Small intestine (tissue), 7 donors: ENCODE measurements around the gene DNASE1. TPM values are rescaled to one million over a fixed set of nuclear protein-coding genes. Genes with fewer than 3 reads are reported as not detected.

Source experiments
- DNase-seq, 2 donors: peaks; one replicate each; pipeline versions ENCODE4 v3.0.0 to v3.0.0-alpha.2; 2013
- FAIRE-seq: peaks from 2 replicates; lab custom pipeline; 2012; peaks lifted over from hg19 to GRCh38; lab: Jason Lieb, UNC
- H3K27ac ChIP-seq, 3 donors: one replicate each; pipeline ENCODE4 v1.5.1; 2013; ENCODE audit warnings: low read length in 2 of 3, mild to moderate bottlenecking in 2 of 3, control low read depth in 1 of 3, inconsistent platforms in 1 of 3, low read depth in 1 of 3, moderate library complexity in 1 of 3
- H3K27me3 ChIP-seq, 3 donors: one replicate each; pipeline ENCODE4 v1.6.1; 2013; ENCODE audit warnings: low read length in 3 of 3, inconsistent platforms in 1 of 3; ENCODE audit not compliant: control insufficient read depth in 3 of 3, insufficient read depth in 3 of 3
- H3K36me3 ChIP-seq, 3 donors: one replicate each; pipeline ENCODE4 v1.6.1; 2013; ENCODE audit warnings: low read length in 3 of 3, inconsistent platforms in 1 of 3, low read depth in 1 of 3, mild to moderate bottlenecking in 1 of 3, moderate library complexity in 1 of 3; ENCODE audit not compliant: control insufficient read depth in 3 of 3, insufficient read depth in 2 of 3
- H3K4me1 ChIP-seq, 3 donors: one replicate each; pipeline ENCODE4 v1.6.1; 2013; ENCODE audit warnings: low read length in 2 of 3, inconsistent platforms in 1 of 3, low read depth in 1 of 3, mild to moderate bottlenecking in 1 of 3, moderate library complexity in 1 of 3; ENCODE audit not compliant: control insufficient read depth in 3 of 3, insufficient read depth in 2 of 3
- H3K4me3 ChIP-seq, 3 donors: one replicate each; pipeline ENCODE4 v1.5.1; 2013; ENCODE audit warnings: low read length in 3 of 3, control low read depth in 1 of 3, inconsistent platforms in 1 of 3, low read depth in 1 of 3, mild to moderate bottlenecking in 1 of 3, moderate library complexity in 1 of 3
- H3K9me3 ChIP-seq, 2 donors: one replicate each; pipeline ENCODE4 v1.6.1; 2013; ENCODE audit warnings: low read depth in 1 of 2, low read length in 1 of 2; ENCODE audit not compliant: control insufficient read depth in 2 of 2, insufficient read depth in 1 of 2
- WGBS, 3 donors: extraction: QIAGEN DNeasy Blood & Tissue Kit; methylation state at CpG; one replicate each; pipeline ENCODE4 v1.1.7; 2013; 5-methylcytosine and 5-hydroxymethylcytosine counted together
- polyA plus RNA-seq, 4 donors: library from polyadenylated mRNA; stranded (reverse) in 3 of 4; unstranded in 1 of 4; fragments of 200-250 nt in 3 of 4; fragments of 120-200 nt in 1 of 4; gene quantifications; one replicate each; pipeline versions ENCODE4 v1.2.1 to v1.2.3, GENCODE V29; 2013
- donor health status: healthy with polysubstance abuse.
- donor health status: control.
- donor health status: control.
- donor health status: Bipolar disorder and iron deficiency.
- donor health status: healthy.

Gene DNASE1
- polyA plus RNA-seq, 4 donors: 75.4 to 428 (median 269) TPM

GRCh38 chr16:3673676-3674377, 19.3 kb downstream of the DNASE1 start:
- Histone ChIP-seq H3K9me3 (no peaks in the 10 kb centered on the region), H3K36me3 (peaks cover 0 to 92% (median 3%) of the 10 kb centered on the region in 3 donors), H3K27me3 (no peaks in the 10 kb centered on the region), H3K27ac (no peak overlapping the region), H3K4me3 (no peak overlapping the region), H3K4me1 (no peaks in the 10 kb centered on the region)
- FAIRE-seq (no peak), DNase-seq (no peak)
- 91 to 96% (median 94%) methylated on average over 13 of the region's 13 CpGs for WGBS, 3 donors

GRCh38 chr16:3674513-3675295, 20.2 kb downstream of the DNASE1 start:
- no peak for DNase-seq

GRCh38 chr16:3675601-3676130, 21.2 kb downstream of the DNASE1 start:
- WGBS, 3 donors: 92 to 97% (median 95%) methylated on average over 21 to 24 of the region's 24 CpGs
- Histone ChIP-seq H3K9me3 (no peaks in the 10 kb centered on the region), H3K27me3 (no peaks in the 10 kb centered on the region), H3K4me1 (no peaks in the 10 kb centered on the region), H3K27ac (no peak overlapping the region), H3K4me3 (no peak overlapping the region), H3K36me3 (peaks cover 0 to 97% (median 2%) of the 10 kb centered on the region in 3 donors)
- DNase-seq (no peak), FAIRE-seq (no peak)

More at GRCh38 chr16:3674513-3675295, 20.2 kb downstream of the DNASE1 start:
- WGBS, 3 donors: 91 to 93% (median 92%) methylated on average over 32 to 34 of the region's 34 CpGs
- H3K27ac ChIP-seq: no peak overlapping the region
- FAIRE-seq: no peak
- peaks cover 0 to 93% (median 3%) of the 10 kb centered on the region in 3 donors for H3K36me3 ChIP-seq
- H3K27me3 ChIP-seq: no peaks in the 10 kb centered on the region
- H3K4me3 ChIP-seq: no peak overlapping the region
- no peaks in the 10 kb centered on the region for H3K4me1 ChIP-seq
- no peaks in the 10 kb centered on the region for H3K9me3 ChIP-seq

- 87 to 90% (median 89%) methylated on average over 11 of the region's 11 CpGs for WGBS, 3 donors
- no peak for DNase-seq
- Histone ChIP-seq H3K4me3 (no peak overlapping the region), H3K36me3 (peaks cover 0 to 90% (median 0%) of the 10 kb centered on the region in 3 donors), H3K27ac (no peak overlapping the region), H3K27me3 (no peaks in the 10 kb centered on the region), H3K4me1 (no peaks in the 10 kb centered on the region), H3K9me3 (no peaks in the 10 kb centered on the region)
- FAIRE-seq: no peak
Measured at GRCh38 chr16:3677994-3678393, 23.5 kb downstream of the DNASE1 start.

GRCh38 chr16:3681206-3681605, 26.7 kb downstream of the DNASE1 start:
- DNase-seq (no peak), FAIRE-seq (no peak)
- H3K4me1 ChIP-seq: no peaks in the 10 kb centered on the region
- H3K27ac ChIP-seq: no peak overlapping the region
- H3K27me3 ChIP-seq: no peaks in the 10 kb centered on the region
- H3K4me3 ChIP-seq: no peak overlapping the region
- peaks cover 0 to 81% (median 2%) of the 10 kb centered on the region in 3 donors for H3K36me3 ChIP-seq
- no peaks in the 10 kb centered on the region for H3K9me3 ChIP-seq
- WGBS, 3 donors: 87 to 93% (median 90%) methylated on average over 3 of the region's 3 CpGs

GRCh38 chr16:3687021-3687420, 32.5 kb downstream of the DNASE1 start:
- 77 to 87% (median 84%) methylated on average over 7 of the region's 7 CpGs for WGBS, 3 donors
- DNase-seq: no peak
- Histone ChIP-seq H3K36me3 (peaks cover 2 to 69% (median 3%) of the 10 kb centered on the region in 3 donors), H3K4me1 (peaks cover 0 to 4% (median 0%) of the 10 kb centered on the region in 3 donors), H3K27me3 (no peaks in the 10 kb centered on the region), H3K4me3 (no peak overlapping the region), H3K27ac (no peak overlapping the region), H3K9me3 (no peaks in the 10 kb centered on the region)
- FAIRE-seq: no peak

GRCh38 chr16:3687792-3688191, 33.3 kb downstream of the DNASE1 start:
- WGBS, 3 donors: 90 to 94% (median 92%) methylated on average over 9 of the region's 9 CpGs
- Histone ChIP-seq H3K27me3 (no peaks in the 10 kb centered on the region), H3K4me3 (no peak overlapping the region), H3K36me3 (peaks cover 2 to 62% (median 3%) of the 10 kb centered on the region in 3 donors), H3K27ac (no peak overlapping the region), H3K4me1 (peaks cover 0 to 4% (median 0%) of the 10 kb centered on the region in 3 donors), H3K9me3 (no peaks in the 10 kb centered on the region)
- DNase-seq (no peak), FAIRE-seq (no peak)

- no peak overlapping the region for H3K4me3 ChIP-seq
- DNase-seq: no peak
- no peak for FAIRE-seq
- H3K9me3 ChIP-seq: no peaks in the 10 kb centered on the region
- H3K36me3 ChIP-seq: peaks cover 2 to 64% (median 4%) of the 10 kb centered on the region in 3 donors
- no peaks in the 10 kb centered on the region for H3K27me3 ChIP-seq
- 94 to 95% (median 95%) methylated on average over 7 of the region's 7 CpGs for WGBS, 3 donors
- H3K4me1 ChIP-seq: peaks cover 0 to 7% (median 0%) of the 10 kb centered on the region in 3 donors
- no peak overlapping the region for H3K27ac ChIP-seq
Measured at GRCh38 chr16:3689731-3690130, 35.2 kb downstream of the DNASE1 start.
